LNCAP (cell line): ENCODE data around the gene C9orf50.

Experiments
- CTCF ChIP-seq: fragments of 450-650 bp; IDR thresholded peaks from 2 replicates; pipeline ENCODE4 v1.5.1; 2017; ENCODE audit warnings: mild to moderate bottlenecking

Gene C9orf50

GRCh38 chr9:129584136-129584535 lies 36.8 kb downstream of the C9orf50 start:
- TF ChIP-seq CTCF, result no peak

- TF ChIP-seq CTCF, result no peak
Measured at GRCh38 chr9:129583308-129584038, 37.4 kb downstream of the C9orf50 start.

- no peak for TF ChIP-seq CTCF
Measured at GRCh38 chr9:129582855-129583254, 38.0 kb downstream of the C9orf50 start.

GRCh38 chr9:129581505-129582189 lies 39.3 kb downstream of the C9orf50 start:
- TF ChIP-seq CTCF, result no peak

GRCh38 chr9:129580211-129580915 lies 40.5 kb downstream of the C9orf50 start:
- no peak for TF ChIP-seq CTCF

- no peak for TF ChIP-seq CTCF
Measured at GRCh38 chr9:129579294-129579693, 41.6 kb downstream of the C9orf50 start.

GRCh38 chr9:129576546-129577543 lies 44.1 kb downstream of the C9orf50 start:
- no peak for TF ChIP-seq CTCF
